WI38 (cell line): ENCODE results near the gene CD79A.

Experiments
- H3K4me3 ChIP-seq: 2 replicates; pipeline ENCODE4 v1.5.1; 2011; ENCODE audit warnings: low read depth, mild to moderate bottlenecking, control low read depth, low read length
- CTCF ChIP-seq: IDR thresholded peaks from 2 replicates; pipeline ENCODE4 v1.5.1; 2012; ENCODE audit warnings: low read depth, mild to moderate bottlenecking, control low read depth, low read length

The CD79A gene

GRCh38 chr19:41903193-41903953, 26.3 kb downstream of the CD79A start:
- H3K4me3 ChIP-seq: no peak overlapping the region
- TF ChIP-seq CTCF: no peak

DNA sequence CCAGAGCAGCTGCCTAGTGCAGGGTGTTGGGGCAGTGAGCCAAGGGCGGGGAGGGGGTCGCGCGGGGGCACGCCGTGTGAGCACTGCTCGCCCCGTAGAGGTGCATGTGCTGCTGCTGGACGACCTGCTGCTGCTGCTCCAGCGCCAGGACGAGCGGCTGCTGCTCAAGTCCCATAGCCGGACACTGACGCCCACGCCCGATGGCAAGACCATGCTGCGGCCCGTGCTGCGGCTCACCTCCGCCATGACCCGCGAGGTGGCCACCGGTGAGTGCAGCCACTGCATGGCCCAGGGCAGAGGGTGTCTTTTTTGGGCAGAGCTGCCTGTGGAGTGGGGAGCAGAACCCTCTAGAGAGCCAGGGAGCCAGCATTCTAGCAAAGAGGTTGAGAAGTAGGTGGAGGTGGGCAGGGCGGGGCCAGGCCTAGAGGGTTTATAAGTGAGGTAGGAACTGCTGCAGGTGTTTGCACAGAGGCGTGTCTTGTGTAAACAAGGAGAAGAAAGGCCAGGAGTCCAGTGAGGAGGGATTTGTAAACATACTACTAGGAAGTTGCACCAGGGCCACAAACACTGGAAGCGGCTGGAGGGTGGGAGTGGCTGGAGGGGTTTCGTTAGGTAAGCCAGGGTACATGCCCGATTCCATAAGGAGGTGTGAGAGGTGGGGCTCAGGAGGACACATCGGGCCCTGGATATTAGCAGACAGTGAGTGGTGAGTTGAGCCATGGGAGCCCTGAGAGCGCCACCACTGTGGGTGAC, 27.2 kb downstream of the CD79A start:
- H3K4me3 ChIP-seq: no peak overlapping the region
- TF ChIP-seq CTCF: no peak

- H3K4me3 ChIP-seq: no peak overlapping the region
These were observed 28.4 kb downstream of the CD79A start for GRCh38 chr19:41905273-41906002.

GRCh38 chr19:41906271-41906670, 29.2 kb downstream of the CD79A start:
- no peak overlapping the region for H3K4me3 ChIP-seq
- TF ChIP-seq CTCF: no peak

More at GRCh38 chr19:41905273-41906002, 28.4 kb downstream of the CD79A start:
- TF ChIP-seq CTCF: no peak

DNA sequence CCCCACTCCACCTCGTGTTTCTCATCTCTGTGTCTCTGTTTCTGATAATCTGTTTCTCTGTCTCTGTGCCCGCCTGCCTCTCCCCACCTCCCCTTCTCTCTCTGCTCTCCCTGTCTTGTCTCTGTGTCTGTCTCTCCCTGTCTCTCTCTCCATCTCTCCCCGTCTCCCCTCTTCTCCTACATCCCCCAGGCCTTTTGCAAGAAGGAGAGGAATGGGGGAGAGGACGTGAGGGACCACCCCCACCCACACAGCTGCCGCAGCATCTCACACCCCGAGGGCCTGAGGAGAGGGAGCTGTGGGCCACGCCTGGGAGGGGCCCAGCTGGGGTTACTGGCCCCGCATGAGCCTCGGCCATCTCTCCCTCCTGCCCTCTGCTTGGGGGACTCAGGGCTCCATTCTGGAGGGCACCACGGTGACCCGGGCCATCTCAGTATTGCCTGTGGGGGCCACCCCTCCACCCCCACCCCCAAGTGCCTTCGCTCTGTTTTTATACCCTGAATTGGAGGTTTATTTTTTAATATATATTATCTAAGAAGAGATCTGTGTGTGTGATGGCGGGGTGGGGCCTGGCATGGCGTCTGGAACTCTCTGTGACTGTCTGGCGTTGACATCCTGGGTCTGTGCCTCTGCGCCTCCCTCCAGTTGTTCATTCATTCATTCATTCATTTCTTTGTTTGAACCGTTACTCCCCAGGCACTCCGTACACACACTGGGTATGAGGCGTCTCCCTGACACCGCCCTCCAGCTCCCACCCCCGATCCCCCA, 30.0 kb downstream of the CD79A start:
- TF ChIP-seq CTCF: no peak
- H3K4me3 ChIP-seq: no peak overlapping the region

GRCh38 chr19:41907994-41908615, 31.0 kb downstream of the CD79A start:
- H3K4me3 ChIP-seq: no peak overlapping the region
- no peak for TF ChIP-seq CTCF
